GM21619 (cell line): Measurements from ENCODE around the gene TMEM271.
"Not testable (repeated sequence)": the region's sequence is repeated elsewhere in the genome, so short reads cannot be mapped to it uniquely, and the experiment has no call there.

Experiments used
- ATAC-seq: cut with Tn5 transposase; IDR thresholded peaks from one replicate; pipeline ENCODE4 v1.9.1; 2021; ENCODE audit not compliant: unreplicated experiment

Gene TMEM271

DNA sequence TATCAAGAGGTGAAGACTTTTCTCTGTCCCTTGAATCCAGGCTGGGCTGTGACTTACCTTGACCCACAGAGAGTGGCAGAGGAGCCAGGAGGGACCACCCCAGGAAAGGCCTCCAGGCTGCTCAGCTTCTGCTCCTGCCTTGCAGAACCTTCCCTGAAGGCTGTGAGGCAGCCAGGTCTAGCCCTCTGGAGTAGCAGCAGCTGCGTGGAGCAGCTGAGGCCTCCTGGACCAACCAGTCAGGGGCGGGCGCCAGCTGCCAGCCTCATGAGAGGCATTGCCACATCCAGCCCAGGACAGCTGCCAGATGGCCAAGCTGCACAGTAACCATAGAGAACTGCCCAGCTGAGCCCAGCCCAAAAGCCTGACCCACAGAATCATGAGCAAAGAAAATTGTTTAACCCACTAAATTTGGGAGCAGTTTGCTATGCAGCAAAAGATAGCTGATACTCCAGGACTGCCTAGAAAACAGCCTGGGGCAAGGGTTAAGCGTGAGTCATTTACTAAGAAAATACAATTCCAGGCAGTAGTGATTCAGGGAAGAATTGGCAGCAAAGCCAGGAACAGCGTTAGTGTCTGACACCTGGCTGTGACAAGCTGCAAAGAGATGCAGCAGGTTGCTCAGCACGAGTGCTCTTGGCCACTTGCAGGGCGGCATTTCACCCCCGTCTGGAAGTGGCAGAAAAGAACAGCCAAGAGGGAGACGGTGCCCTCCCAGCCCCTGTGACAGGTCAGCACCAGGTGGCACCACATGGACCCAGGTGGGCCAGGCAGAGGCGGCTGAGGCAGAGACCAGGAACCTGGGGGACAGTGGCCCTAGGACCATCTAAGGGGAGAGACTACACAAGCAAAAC lies 34.5 kb upstream of the TMEM271 start:
- ATAC-seq = no peak

DNA sequence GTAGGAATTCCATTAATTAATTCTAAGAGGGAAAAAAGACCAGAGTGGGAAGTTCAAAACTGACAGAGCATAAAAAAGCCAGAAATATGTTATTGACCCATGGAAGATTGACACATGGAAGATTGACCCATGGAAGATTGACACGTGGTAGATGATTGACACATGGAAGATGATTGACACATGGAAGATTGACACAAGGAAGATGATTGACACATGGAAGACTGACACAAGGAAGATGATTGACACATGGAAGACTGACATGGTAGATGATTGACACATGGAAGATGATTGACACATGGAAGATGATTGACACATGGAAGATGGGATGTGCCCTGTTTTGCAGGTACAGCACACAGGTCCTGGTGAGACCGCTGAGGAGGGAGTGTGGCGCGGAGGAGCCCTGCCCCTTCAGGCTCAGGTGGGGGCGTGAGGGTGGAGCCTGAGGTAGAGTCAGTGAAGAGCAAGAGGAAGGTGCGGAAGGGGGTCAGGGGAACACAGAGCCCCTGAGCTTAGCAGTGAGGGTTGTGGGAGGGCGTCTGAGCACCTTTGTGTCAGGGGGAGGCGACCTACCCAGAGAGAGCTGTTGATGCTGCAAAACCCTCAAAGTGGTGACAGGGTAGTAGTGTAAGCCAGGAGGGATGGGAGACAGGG lies 33.4 kb upstream of the TMEM271 start:
- ATAC-seq = no peak

DNA sequence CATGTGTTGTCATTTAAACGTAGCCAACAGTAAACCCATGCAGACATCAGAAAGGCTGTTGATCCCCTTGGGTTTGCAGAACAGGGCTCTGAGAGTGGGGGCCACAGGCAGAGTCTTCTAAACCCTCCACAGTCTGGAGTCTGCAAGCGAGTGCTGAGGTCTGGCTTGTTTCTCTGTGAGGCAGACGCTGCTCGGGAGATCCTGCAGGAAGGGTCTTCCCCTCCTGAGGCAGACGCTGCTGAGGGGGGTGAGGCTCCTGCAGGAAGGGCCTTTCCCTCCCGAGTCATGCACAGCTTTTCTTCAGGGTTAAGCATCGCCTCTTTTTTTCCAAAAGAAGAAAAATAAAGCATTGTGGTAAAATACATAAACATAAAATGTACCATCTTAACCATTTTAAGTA lies 32.1 kb upstream of the TMEM271 start:
- no peak for ATAC-seq

DNA sequence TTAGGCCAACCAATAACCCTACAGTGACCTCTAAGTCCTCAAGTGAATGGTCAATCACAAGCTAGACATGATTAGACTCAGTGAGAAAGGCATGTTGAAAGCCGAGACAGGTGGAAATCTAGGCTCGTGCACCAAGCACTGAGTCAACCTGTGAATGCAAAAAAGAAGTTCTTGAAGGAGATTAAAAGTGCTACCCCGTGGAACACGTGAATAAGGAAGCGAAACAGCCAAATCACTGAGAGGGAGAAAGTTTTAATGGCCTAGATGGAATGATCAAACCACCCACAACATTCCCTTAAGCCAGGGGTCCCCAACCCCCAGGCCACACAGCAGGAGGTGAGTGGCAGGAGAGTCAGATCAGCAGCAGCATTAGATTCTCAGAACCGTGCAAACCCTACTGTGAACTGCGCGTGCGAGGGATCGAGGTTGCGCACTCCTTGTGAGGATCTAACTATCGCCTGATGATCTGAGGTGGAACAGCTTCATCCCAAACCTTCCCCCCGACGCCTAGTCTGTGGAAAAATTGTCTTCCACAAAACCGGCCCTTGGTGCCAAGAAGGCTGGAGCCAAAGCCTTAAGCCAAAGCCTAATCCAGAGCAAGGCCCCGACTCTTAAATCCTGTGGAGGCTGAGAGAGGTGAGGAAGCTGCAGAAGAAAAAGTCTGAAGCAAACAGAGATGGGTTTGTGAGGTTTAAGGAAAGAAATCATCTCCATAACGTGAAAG lies 29.8 kb upstream of the TMEM271 start:
- ATAC-seq = no peak

DNA sequence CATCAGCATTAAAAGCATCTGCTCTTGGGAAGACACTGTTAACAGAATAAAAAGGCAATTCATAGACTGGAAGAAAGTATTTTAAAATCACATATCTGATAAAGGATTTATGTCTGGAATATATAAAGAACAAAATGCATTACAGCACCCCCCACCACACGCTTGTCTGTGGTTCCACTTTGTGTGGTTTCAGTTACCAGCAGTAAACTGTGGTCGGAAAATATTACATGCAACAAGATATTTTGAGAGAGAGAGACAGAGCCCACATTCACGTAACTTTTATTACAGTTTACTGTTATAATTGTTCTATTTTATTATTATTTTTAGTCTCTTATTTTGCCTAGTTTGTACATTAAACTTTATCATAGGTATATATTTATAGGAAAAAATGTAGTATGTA lies 28.0 kb upstream of the TMEM271 start:
- ATAC-seq = no peak

DNA sequence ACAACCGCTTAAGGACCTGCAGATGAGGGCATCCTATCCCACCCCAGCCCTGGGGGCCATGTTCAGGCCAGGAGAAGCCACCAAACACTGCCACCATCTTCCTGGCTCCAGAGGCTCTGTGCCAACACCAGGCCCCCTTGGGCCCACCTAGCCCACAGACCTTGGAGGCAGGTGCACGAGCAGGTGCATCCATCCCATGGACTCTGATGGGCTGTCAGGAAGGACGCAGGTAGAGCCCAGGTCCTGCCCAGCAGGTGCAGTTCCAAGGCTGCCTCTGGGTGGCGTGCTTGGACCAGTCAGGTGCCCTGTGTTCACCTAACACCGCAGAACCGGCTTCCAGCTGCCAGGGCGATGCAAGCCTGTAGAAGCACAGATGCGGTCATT lies 26.5 kb upstream of the TMEM271 start:
- ATAC-seq = no peak

DNA sequence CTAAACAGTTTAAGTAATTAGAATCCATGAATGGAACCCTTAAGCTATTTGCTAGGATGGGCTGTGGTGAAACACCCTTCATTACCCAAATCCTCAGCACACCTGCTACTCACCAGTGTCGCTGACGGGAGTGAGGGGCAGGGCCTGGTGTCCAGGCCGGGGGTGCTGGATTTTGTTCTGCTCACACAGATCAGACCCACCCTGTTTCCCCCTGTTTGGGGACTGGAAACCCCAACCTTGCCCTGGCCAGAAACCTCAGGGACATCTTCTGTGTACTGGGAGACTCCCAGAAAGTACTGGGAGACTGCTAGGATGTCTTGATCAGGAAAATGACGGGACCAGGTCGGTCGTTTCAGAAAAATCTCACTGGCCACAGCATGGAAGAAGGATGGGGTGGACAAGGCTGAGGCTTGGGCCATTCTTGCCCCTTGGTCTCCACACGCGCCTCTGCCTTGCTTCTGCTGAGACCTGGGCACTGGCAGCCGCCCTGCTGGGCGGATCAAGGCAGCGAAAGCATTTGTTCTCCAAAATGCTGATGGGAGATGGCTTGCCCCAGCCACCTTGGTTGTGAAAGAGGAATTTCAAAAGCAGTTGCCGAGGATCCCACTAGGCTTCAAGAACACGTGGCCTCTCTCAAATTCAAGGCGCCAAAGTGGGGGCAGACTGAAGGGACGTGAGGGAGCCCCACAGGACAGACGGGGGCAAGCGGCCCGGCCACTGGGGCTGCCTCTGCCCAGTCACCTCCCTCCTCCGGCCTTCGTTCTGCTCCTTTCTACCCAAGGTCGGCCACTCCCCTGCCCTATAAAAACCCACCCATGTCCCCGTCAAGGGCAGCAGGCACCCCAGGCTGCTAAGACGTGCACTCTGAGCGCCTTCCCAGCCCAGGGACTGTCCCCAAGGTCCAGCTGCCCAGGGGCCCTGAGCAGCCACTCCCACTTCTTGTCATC lies 25.8 kb upstream of the TMEM271 start:
- ATAC-seq = no peak

DNA sequence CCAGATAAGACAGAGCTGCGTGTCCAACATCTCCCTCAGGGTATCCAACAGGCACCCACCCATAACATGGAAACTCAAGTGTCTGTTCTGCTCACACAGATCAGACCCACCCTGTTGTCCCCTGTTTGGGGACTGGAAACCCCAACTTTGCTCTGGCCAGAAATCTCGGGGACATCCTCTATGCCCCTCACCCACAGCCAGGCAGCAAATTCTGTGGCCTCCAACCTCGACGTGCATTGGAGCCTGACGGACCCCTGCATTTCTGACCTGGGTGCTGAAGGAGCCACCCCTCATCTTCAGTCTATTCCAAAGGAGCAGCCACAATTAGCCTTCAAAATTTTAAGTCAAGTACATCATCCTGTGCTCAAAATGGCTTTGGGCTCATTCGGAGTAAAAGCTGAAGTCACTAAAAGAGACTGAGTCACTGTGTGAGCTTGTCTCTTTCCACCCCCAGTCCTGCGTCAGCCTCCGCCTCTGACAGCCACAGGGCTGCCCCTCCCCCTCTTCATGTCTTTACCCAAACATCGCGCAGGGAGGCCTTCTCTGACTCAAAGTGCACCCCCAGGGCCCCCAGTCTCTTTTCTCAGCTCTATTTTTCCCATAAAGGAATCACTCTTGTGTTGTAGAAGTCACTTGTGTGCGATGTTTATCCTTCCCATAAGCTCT lies 24.9 kb upstream of the TMEM271 start:
- no peak for ATAC-seq

DNA sequence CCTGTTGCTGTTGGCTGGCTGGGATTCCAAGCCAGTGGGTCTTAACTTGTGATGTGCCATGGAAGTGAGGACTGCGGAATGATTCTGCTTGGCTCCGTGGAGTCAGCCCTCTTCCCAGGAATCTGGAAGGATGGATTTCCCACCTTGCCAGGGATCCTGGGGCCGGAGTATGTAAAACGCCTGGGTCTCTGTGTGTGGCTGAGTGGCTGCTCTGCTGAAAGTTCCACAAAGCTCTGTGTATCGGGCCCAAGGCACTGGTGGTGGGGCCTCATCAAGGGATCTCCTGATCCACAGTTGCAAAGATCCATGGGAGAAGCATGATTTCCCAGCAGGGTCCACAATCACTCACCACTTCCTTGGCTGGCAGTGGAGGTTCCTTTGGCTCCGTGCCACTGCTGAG lies 24.1 kb upstream of the TMEM271 start:
- ATAC-seq = no peak

DNA sequence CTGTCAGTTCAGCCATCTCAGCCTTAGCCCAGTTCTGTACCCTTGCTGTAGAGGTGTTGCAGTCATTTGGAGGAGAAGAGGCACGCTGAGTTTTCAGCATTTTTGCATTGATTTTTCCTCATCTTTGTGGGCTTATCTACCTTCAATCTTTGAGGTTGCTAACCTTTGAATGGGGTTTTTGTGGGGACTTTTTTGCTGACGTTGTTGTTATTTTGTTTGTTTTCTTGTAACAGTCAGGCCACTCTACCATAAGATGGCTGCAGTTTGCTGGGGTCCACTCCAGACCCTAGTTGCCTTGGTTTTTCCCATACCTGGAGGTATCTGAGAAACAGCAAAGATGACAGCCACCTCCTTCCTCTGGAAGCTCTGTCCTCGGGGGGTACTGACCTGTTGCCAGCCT lies 22.8 kb upstream of the TMEM271 start:
- ATAC-seq = no peak

DNA sequence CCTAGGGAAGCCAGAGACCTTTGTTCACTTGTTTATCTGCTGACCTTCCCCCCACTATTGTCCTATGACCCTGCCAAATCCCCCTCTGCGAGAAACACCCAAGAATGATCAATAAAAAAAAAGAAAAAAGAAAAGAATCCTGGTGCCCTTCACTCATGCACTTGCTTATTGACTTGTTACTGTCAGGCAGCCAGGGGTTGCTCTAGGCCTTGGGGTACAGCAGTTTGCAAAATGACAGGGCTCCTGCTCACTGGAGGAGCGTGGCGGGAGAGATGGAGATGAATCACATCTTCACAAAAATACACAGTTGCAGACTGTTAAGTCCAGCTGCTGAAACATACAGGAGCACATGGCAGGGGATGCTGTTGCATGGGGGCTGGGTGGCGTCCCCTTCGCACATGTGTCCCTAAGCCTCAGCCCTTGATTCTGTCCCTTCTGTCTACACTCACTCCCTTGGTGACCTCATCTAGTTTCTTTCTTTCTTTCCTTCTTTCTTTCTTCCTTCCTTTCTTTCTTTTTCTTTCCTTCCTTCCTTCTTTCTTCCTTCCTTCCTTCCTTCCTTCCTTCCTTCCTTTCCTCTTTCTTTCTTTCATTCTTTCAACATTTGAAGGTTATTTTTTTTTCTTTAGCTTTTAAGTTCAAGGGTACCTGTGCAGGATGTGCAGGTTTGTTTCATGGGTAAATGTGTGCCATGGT lies 16.9 kb upstream of the TMEM271 start:
- ATAC-seq = no peak

DNA sequence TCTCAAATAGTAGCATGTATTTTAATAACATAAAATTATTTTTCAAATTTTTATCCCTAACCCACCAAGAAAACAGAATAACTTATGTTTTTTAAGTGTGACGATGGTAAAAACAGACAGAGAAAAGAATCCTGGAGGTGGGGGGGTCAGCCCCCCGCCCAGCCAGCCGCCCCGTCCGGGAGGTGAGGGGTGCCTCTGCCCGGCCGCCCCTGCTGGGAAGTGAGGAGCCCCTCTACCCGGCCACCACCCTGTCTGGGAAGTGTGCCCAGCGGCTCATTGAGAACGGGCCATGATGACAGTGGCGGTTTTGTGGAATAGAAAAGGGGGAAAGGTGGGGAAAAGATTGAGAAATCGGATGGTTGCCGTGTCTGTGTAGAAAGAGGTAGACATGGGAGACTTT lies 16.1 kb upstream of the TMEM271 start:
- ATAC-seq = not testable (repeated sequence)

DNA sequence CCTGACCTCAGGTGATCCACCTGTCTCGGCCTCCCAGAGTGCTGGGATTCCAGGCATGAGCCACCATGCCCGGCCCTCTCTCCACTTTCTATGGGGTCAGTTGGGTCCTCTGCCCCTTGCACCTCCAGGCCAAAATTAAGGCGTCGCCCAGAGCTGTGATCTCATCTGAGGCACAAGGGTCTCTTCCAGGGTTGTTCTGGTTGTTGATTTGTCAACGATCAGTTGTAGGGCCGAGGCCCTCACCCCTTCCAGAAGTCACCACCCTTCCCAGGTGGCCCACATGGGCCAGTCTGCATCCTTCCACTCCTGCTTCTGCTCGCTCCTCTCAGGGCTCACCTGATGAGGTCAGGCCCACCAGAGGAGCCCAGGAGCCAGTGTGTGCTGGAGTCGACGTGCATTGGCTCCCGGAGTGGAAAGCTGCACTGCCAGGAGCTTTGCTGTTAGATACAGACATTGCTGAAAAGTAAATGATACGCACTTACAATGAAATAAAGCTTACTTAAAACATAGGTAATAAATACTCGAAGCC lies 14.3 kb upstream of the TMEM271 start:
- no peak for ATAC-seq

DNA sequence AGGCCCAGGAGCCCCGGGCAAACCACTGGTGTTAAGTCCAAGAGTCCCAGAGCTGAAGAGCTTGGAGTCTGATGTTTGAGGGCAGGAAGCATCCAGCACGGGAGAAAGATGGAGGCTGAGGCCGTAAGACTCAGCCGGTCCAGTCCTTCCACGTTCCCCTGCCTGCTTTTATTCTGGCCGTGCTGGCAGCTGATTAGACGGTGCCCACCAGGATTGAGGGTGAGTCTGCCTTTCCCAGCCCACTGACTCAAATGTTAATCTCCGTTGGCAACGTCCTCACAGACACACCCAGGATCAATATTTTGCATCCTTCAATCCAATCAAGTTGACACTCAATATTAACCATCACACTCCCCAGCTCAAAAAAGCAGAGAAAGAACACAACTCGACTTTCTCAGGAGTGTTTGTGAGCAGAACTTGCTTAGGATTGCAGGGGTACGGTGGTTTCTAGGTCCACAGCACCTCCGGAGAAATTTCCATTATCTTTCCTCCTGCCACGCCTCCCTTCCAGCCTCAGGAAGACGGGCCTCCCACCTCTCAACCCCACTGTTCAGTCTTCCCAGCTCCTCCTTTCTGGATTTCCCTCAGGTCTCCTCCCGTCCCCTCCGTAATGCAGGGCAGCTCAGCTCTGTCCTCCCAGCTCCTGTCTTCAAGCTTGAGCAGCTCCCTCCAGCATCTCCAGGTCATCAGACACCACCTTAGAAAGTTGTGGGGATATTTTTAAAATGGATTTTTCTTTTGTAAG lies 13.3 kb upstream of the TMEM271 start:
- no peak for ATAC-seq

DNA sequence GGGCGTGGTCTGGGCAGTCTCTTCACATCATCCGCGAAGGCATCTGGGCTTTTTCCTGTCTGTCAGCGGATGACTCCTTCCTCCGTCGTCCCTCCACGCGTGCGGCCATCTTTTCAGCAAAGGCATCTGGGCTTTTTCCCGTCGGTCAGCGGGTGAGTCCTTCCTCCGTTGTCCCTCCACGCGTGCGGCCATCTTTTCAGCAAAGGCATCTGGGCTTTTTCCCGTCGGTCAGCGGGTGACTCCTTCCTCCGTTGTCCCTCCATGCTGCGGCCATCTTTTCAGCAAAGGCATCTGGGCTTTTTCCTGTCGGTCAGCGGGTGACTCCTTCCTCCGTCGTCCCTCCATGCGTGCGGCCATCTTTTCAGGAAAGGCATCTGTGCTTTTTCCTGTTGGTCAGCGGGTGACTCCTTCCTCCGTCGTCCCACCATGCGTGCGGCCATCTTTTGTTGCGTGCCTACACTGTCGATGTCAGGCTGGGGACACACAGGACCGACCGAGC lies 12.3 kb upstream of the TMEM271 start:
- no peak for ATAC-seq

DNA sequence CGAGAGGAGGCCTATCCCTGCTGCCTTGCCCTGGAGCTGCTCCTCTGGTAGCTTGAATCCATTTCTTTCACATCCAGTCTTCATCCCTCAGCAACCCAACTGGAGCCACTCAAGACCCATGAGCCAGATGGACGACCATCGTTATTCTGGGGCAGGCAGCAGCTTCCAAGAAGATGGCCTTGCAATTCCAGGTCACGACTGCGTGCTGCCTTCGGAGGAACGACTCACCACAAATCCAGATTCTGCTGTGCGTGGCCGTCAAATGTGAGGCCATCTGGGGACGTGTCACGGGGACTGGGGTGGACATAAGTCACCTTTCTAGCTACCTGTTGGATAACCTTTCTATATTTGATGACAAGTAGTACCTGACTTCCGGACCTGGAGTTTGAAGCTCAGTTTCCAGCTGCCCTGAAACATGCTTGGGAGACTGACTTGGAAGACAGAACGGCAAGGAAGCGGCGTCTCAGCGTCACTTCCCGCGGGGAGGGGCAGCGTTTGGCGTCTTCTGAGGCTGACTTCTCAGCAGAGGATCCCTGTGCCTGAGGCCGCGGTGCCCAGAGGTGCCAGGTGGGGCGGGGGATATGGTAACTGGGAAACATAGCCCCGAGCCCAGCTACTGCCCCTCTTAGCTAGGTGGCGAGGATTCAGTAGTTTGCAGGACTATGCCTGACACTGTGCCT lies 11.7 kb upstream of the TMEM271 start:
- no peak for ATAC-seq

DNA sequence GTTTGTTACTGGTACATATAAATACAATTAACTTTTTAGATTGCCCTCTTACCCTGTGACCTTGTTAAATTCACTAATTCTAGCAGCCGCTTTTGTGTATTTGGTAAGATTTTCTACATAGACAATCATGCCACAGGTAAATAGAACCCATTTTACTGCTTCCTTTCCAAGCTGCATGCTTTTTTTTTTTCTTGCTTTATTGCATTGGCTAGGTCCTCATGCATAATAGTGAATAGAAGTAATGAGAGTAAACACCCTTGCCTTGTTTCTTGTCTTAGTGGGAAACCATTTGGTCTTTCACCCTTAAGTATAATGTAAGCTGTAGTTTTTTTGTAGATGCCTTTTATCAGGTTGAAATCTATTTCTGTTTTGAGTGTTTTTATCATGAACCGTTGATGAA lies 7.7 kb upstream of the TMEM271 start:
- no peak for ATAC-seq

DNA sequence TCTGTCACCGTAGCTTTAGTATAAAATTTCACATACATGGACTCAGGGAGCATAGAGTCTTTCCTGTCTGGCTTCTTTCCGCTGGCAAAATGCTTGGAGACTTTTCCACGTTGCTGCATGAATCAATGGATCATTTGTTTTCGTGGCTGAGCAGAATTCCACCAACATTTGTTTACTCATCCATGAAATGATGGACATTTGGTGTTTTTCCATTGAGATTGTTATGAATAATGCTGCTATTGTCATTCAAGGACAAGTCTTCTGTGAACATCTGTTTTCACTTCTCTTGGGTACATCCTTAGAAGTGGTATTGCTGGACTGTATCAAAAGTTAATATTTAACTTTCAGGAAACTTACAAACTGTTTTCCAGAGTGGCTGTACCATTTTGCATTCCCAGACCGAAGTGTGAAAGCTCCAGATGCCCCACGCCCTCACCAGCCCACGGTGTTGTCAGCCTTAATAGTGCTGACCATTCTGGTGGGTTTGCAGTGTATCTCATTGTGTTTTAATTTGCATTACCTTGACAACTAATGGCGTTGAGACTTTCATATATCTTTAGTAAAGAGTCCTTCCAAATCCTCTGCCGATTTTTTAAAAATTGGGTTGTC lies 5.8 kb upstream of the TMEM271 start:
- no peak for ATAC-seq
